Epithelial cell of proximal tubule (primary cell): ENCODE results near the gene CARD10. TPM values are rescaled to one million over a fixed set of nuclear protein-coding genes. Genes with fewer than 3 reads are reported as not detected.

ENCODE experiments used
- DNase-seq: peaks from one replicate; pipeline ENCODE4 v3.0.0-alpha.2; 2011; ENCODE audit warnings: low read depth
- H3K4me3 ChIP-seq: 2 replicates; pipeline ENCODE4 v1.5.1; 2011; ENCODE audit warnings: low read depth, mild to moderate bottlenecking, low read length
- total RNA-seq: library from RNA; depleted of rRNA; stranded (reverse); fragments of >200 nt; gene quantifications from 2 replicates; pipeline ENCODE4 v1.2.3, GENCODE V29; 2015
- TF ChIP-seq, protein P1 (sequence below): conservative IDR thresholded peaks from 2 replicates; pipeline ENCODE4 v1.5.1; 2012; ENCODE audit warnings: low read depth, mild to moderate bottlenecking, low read length

The CARD10 gene
- total RNA-seq, 1 donor from 2014 or later, result 63.8 TPM

DNA sequence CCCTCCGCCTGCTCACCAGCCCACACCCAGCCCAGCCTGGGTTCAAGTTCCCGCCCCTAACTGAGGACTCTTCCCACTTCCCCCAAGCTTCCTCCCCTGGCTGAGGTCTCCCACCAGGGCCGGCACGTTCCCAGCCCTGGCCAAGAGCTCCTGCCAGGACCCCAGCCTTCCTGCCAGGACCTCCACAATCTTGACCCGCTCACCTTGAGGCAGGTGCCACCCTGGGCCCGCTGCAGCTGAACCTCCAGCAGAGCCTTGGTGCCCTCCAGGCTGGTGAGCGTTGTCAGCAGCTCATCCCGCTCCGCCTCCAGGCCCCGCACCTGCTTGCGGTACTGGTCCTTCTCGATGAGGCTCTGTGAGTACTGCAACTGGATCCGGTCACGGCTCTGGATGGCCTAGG, 13.2 kb downstream of the CARD10 start:
- no peak overlapping the region for H3K4me3 ChIP-seq
- DNase-seq, result no peak
- TF ChIP-seq, protein P1, sequence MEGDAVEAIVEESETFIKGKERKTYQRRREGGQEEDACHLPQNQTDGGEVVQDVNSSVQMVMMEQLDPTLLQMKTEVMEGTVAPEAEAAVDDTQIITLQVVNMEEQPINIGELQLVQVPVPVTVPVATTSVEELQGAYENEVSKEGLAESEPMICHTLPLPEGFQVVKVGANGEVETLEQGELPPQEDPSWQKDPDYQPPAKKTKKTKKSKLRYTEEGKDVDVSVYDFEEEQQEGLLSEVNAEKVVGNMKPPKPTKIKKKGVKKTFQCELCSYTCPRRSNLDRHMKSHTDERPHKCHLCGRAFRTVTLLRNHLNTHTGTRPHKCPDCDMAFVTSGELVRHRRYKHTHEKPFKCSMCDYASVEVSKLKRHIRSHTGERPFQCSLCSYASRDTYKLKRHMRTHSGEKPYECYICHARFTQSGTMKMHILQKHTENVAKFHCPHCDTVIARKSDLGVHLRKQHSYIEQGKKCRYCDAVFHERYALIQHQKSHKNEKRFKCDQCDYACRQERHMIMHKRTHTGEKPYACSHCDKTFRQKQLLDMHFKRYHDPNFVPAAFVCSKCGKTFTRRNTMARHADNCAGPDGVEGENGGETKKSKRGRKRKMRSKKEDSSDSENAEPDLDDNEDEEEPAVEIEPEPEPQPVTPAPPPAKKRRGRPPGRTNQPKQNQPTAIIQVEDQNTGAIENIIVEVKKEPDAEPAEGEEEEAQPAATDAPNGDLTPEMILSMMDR, result no peak

DNA sequence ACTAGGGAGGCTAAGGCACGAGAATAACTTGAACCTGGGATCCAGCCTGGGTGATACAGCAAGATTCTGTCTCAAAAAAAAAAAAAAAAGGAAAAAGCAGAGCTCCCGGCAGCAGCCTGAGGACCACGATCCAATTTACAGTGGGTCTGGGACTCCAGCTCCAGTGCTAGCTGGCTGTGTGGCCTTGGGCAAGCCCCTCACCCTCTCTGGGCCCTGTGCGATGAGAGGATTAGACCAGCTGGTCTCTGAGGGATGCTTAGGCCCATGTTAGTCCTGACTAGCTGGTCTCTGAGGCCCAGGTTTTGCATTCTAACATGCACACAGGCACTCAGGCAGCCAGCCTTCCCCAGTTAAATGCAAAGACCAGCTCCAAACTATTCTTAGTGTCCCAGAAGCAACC, 13.7 kb downstream of the CARD10 start:
- TF ChIP-seq, protein P1, result no peak
- H3K4me3 ChIP-seq, result no peak overlapping the region
- no peak for DNase-seq

DNA sequence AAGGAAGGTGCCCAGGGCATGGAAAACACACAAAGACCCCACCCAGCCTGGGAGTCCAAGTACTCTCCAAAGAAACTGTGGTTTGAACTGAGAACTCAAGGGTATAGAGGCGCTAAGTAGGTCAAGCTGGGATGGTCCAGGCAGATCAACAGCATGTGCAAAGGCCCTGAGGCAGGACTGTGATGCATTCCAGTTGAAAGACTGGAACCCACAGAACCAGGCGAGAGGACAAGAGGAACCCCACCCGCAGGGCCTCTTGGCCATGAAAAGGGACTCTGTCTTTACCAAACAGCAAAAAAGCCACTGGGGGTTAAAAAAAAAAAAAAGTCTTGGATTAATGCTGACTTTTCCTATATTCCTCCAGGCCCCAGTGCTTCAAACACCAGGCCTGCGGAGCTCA, 14.3 kb downstream of the CARD10 start:
- TF ChIP-seq, protein P1, result no peak
- DNase-seq, result no peak
- H3K4me3 ChIP-seq, result no peak overlapping the region

DNA sequence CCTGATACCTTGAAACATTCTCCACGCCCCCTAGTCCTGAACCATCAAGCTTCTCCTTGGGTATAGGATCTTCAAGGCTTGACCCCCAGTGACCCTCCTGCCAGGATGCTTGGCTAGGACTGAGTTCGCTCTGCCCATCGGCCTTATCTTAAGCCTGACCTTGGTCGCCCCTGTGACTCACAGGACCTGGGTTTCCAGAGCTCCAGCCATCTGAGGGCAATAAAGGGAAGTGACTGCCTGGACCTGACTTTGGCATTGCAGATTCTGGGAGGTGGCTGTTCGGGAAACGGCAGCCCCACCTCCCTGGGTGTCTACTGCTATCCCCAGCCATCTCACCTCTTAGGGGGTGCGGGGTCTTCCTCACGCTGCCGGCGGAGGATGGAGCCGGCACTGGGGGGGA, 15.4 kb downstream of the CARD10 start:
- TF ChIP-seq, protein P1, result no peak
- DNase-seq, result no peak
- H3K4me3 ChIP-seq, result no peak overlapping the region

DNA sequence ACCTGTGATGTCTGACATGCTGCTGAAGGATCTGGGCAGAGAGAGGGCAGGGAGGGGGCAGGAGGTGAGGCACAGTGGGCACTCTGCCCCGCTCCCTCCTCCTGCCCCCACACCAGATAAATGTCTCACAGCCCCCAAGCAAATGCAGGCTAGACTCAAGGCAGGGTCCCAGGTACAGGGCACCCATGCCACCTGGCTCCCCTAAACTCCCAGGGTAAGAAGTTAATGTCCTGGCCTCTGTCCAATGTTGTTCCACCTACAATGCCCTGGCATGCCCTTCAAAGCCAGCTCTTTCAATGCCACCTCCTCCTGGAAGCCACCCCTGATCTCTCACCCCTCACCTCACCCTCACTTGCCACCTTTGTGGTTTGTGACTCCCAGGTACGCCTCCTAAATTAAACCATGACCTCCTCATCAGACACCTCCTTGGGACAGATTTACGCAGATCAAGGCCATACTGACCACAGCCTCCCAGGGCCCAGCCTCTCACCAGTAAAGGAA, 16.0 kb downstream of the CARD10 start:
- TF ChIP-seq, protein P1, result no peak
- H3K4me3 ChIP-seq, result no peak overlapping the region
- DNase-seq, result no peak

DNA sequence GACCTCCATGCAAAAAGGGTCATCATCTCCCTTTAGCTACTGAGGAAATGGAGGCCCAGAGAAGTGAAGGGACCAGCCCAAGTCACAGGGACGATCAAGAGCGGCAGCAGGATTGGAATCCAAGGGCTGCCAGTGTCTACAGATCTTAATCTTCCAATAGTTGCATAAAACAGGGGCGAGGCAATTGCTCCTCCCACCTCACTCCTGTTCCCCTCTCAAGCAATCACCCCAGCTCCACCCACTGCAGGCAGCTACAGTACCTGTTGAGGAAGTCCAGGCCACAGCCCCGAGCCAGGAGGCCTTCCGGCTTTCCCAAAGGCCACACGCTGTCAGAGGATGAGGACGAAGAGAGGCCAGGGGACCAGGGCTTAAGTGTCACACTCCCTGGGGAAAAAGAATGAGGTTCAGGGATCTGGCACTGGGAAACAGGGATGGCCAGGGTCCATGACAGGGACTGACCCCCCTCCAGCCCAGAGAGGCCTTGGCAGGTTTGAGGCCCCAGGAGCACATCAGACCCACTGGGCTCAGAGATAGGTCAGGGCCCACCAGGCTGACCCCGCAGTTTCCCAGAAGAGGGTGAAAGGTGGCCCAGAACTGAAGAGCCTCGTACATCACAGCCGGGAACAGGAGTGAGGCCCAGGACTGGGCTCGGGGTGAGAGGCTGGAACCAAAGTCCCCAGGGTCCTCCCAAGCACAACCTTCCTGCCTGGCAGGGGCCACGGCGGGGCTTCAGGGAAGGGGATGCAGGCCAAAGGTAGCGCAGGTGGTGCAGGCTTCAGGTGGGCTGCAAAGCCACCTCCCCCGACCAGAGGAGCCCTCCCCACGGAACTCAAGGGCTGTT, 16.7 kb downstream of the CARD10 start:
- DNase-seq, result no peak
- TF ChIP-seq, protein P1, result no peak
- no peak overlapping the region for H3K4me3 ChIP-seq
